WTC11 (cell line): ENCODE results near the gene TAOK2.

Experiments used
- CREB1 ChIP-seq: sonication (generic); formaldehyde crosslinking; IDR thresholded peaks from 2 replicates; pipeline ENCODE4 v1.8.0; 2023; ENCODE audit warnings: mild to moderate bottlenecking, missing genetic modification reagents
- ESRRA ChIP-seq: sonication (generic); formaldehyde crosslinking; IDR thresholded peaks from 2 replicates; pipeline ENCODE4 v1.8.1; 2022; ENCODE audit warnings: mild to moderate bottlenecking, missing genetic modification reagents, borderline replicate concordance
- MXD4 ChIP-seq: fragments of 250-450 bp; sonication (Bioruptor Pico); IDR thresholded peaks from 2 replicates; pipeline ENCODE4 v1.8.0; 2021; ENCODE audit warnings: mild to moderate bottlenecking, moderate library complexity, borderline replicate concordance
- NR3C1 ChIP-seq: sonication (generic); formaldehyde crosslinking; conservative IDR thresholded peaks from 2 replicates; pipeline ENCODE4 v1.8.1; 2023; ENCODE audit warnings: low read depth, mild to moderate bottlenecking, missing genetic modification reagents
- TEAD1 ChIP-seq: sonication (generic); formaldehyde crosslinking; IDR thresholded peaks from 2 replicates; pipeline ENCODE4 v1.8.0; 2022; ENCODE audit warnings: mild to moderate bottlenecking, missing genetic modification reagents
- TF ChIP-seq, protein P1 (sequence below): sonication (generic); formaldehyde crosslinking; IDR thresholded peaks from 2 replicates; pipeline ENCODE4 v1.8.0; 2022; ENCODE audit warnings: mild to moderate bottlenecking, missing genetic modification reagents
- TF ChIP-seq, protein P2 (sequence below): fragments of 200-600 bp; IDR thresholded peaks from 2 replicates; pipeline ENCODE4 v1.8.0; 2022; ENCODE audit warnings: antibody characterized with exemption
- TF ChIP-seq, protein P3 (sequence below): sonication (generic); formaldehyde crosslinking; IDR thresholded peaks from 2 replicates; pipeline ENCODE4 v1.8.1; 2023; ENCODE audit warnings: mild to moderate bottlenecking, missing genetic modification reagents
- TF ChIP-seq, protein P4 (sequence below): sonication (generic); formaldehyde crosslinking; IDR thresholded peaks from 2 replicates; pipeline ENCODE4 v1.8.1; 2022; ENCODE audit warnings: low read depth, missing genetic modification reagents, borderline replicate concordance

DNA sequence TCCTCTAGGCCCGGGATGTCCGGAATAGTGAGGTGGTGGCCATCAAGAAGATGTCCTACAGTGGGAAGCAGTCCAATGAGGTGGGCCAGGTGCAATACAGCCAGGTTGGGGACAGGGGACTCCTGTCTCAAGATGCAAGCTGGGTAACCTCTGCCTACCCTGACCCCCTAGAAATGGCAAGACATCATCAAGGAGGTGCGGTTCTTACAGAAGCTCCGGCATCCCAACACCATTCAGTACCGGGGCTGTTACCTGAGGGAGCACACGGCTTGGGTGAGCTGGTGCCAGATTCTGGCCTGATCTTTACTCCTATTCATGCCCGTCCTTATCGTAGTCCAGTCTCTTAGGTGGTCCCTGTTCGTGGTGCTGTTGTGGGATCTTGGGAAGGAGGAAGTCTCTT lies 4.4 kb downstream of the TAOK2 start:
- TF ChIP-seq, protein P1, sequence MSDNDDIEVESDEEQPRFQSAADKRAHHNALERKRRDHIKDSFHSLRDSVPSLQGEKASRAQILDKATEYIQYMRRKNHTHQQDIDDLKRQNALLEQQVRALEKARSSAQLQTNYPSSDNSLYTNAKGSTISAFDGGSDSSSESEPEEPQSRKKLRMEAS = no peak
- TF ChIP-seq, protein P2, sequence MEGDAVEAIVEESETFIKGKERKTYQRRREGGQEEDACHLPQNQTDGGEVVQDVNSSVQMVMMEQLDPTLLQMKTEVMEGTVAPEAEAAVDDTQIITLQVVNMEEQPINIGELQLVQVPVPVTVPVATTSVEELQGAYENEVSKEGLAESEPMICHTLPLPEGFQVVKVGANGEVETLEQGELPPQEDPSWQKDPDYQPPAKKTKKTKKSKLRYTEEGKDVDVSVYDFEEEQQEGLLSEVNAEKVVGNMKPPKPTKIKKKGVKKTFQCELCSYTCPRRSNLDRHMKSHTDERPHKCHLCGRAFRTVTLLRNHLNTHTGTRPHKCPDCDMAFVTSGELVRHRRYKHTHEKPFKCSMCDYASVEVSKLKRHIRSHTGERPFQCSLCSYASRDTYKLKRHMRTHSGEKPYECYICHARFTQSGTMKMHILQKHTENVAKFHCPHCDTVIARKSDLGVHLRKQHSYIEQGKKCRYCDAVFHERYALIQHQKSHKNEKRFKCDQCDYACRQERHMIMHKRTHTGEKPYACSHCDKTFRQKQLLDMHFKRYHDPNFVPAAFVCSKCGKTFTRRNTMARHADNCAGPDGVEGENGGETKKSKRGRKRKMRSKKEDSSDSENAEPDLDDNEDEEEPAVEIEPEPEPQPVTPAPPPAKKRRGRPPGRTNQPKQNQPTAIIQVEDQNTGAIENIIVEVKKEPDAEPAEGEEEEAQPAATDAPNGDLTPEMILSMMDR = no peak
- TF ChIP-seq, protein P3, sequence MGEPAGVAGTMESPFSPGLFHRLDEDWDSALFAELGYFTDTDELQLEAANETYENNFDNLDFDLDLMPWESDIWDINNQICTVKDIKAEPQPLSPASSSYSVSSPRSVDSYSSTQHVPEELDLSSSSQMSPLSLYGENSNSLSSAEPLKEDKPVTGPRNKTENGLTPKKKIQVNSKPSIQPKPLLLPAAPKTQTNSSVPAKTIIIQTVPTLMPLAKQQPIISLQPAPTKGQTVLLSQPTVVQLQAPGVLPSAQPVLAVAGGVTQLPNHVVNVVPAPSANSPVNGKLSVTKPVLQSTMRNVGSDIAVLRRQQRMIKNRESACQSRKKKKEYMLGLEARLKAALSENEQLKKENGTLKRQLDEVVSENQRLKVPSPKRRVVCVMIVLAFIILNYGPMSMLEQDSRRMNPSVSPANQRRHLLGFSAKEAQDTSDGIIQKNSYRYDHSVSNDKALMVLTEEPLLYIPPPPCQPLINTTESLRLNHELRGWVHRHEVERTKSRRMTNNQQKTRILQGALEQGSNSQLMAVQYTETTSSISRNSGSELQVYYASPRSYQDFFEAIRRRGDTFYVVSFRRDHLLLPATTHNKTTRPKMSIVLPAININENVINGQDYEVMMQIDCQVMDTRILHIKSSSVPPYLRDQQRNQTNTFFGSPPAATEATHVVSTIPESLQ (CRISPR knock-in tag) = no peak
- TF ChIP-seq CREB1 (CRISPR knock-in tag) (no peak), MXD4 (CRISPR knock-in tag) (no peak), TEAD1 (no peak), NR3C1 (CRISPR knock-in tag) (no peak), ESRRA (CRISPR knock-in tag) (no peak)
- TF ChIP-seq, protein P4, sequence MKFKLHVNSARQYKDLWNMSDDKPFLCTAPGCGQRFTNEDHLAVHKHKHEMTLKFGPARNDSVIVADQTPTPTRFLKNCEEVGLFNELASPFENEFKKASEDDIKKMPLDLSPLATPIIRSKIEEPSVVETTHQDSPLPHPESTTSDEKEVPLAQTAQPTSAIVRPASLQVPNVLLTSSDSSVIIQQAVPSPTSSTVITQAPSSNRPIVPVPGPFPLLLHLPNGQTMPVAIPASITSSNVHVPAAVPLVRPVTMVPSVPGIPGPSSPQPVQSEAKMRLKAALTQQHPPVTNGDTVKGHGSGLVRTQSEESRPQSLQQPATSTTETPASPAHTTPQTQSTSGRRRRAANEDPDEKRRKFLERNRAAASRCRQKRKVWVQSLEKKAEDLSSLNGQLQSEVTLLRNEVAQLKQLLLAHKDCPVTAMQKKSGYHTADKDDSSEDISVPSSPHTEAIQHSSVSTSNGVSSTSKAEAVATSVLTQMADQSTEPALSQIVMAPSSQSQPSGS (CRISPR knock-in tag) = no peak
